ENCODE results near the gene MMP24.

GRCh38 chr20:35200267-35200666 lies 26.2 kb upstream of the MMP24 start:
- TF ChIP-seq, protein P1, sequence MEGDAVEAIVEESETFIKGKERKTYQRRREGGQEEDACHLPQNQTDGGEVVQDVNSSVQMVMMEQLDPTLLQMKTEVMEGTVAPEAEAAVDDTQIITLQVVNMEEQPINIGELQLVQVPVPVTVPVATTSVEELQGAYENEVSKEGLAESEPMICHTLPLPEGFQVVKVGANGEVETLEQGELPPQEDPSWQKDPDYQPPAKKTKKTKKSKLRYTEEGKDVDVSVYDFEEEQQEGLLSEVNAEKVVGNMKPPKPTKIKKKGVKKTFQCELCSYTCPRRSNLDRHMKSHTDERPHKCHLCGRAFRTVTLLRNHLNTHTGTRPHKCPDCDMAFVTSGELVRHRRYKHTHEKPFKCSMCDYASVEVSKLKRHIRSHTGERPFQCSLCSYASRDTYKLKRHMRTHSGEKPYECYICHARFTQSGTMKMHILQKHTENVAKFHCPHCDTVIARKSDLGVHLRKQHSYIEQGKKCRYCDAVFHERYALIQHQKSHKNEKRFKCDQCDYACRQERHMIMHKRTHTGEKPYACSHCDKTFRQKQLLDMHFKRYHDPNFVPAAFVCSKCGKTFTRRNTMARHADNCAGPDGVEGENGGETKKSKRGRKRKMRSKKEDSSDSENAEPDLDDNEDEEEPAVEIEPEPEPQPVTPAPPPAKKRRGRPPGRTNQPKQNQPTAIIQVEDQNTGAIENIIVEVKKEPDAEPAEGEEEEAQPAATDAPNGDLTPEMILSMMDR (IDR thresholded peaks at IDR 0.05; ENCODE audit: low read length): no peak
- TF ChIP-seq EZH2 (IDR thresholded peaks at IDR 0.05; ENCODE audit: borderline replicate concordance, low read length): no peak

Measured in OCI-LY1 (cell line).